GM13977 (cell line): Measurements from ENCODE around the gene CNGB1.

Experiments used
- DNase-seq: peaks from one replicate; pipeline ENCODE4 v3.0.0; 2012; ENCODE audit warnings: low spot score
- CTCF ChIP-seq: IDR thresholded peaks from 2 replicates; pipeline ENCODE4 v1.5.1; 2012; ENCODE audit warnings: mild to moderate bottlenecking, control low read depth; ENCODE audit not compliant: insufficient read depth; ENCODE audit errors: extremely low read depth, missing control alignments
- in situ Hi-C: fragments of 300-500 bp; cut with MboI; formaldehyde crosslinking; loops from one replicate; pipeline ENCODE4 v1.12.0; 2022; ENCODE audit warnings: low sequenced_read_pairs, low pct_unique_long_range_greater_than_20kb, mixed read lengths, inconsistent platforms; ENCODE audit not compliant: unreplicated experiment

The CNGB1 gene

DNA sequence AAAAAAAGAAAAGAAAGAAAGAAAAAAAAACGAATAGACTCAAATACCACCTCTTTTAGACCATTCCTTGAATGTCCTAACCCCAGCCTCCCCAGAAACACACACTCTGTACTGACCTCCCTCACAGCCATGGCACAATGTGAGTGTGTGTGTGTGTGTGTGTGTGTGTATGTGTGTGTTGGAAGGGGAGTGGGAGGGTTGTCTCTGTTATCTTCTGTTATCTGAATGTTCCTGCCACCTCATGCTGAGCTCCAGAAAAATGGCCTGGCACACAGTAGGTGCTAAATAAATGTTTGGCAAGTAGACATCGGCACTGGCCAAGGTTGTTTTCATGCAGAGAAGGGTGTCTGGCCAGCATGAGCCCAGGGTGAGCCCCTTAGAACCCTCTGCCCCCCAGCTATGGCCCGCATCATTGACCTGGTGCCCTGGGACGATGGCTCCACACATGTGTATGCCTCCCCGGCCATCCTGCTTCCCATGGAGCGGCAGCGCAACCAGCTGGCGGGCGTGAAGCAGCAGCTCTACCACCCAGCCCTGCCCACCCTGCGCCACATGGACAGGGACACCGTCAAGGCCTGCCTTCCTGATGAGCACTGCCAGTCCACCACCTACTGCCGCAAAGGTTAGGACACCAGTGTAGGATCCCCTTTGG, 6.6 kb upstream of the CNGB1 start:
- in situ Hi-C loops: no loop called here
- no peak for TF ChIP-seq CTCF
- no peak for DNase-seq

DNA sequence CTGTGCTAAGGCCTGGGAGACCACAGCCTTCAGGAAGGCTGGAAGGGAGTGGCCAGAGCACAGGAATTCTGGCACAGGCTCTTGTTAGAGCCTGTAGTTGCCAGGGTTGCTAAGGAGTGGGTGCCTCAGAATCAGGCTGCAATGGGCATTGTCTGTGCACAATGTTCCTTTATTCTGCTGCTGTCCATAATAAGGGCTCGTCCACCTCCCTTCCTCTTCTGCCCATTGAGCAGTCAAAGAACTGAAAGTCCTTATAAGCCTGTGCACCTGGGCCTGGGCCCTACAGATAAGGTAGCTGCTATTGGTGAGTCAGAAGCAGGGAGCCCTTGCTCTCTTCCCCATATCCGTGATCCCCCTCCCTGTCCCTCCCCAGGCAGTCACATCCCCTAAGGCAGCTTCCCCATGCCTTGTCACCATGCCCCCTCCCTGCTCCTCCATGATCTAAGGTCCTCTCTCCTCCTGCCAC, 5.4 kb upstream of the CNGB1 start:
- DNase-seq: no peak
- no peak for TF ChIP-seq CTCF
- in situ Hi-C loops: no loop called here

DNA sequence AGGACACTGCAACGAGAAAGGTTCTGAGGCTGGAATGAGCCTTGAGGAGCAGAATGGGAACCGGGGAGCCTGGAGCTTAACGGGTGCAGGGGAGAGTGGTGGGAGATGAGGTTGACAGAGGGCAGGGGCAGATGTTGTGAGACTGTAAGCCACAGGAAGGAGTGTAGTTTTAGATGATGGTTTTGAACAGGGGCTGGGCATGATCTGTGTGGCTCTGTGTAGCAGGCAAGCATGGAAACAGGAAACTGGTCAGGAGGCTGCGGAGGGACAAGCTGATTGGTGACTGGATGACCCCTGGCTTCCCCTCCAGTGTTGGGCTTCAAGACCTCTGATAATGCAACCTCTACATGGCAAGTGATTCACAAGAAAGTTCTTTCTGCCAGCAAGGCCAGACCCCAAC, 1.4 kb upstream of the CNGB1 start:
- in situ Hi-C loops: no loop called here
- no peak for TF ChIP-seq CTCF
- no peak for DNase-seq

DNA sequence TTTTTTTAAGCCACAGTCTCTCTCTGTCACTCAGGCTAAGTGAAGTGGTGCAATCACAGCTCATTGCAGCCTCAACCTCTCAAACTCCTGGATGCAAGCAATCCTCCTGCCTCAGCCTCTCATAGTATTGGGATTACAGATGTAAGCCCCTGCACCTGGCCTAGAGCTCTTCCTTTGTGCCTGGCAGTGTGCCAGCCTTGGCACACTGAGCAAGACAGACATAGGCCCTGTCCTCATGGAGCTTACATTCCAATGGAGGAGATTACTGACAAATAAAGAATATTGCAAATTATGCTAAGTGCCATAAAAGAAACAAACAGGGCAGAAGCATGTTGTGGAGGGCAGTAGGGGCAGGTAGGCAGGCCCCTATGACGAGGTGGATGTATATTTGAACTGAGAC, 920 bp upstream of the CNGB1 start:
- in situ Hi-C loops: no loop called here
- TF ChIP-seq CTCF: no peak
- DNase-seq: no peak

GRCh38 chr16:57970319-57970718, 609 bp downstream of the CNGB1 start:
- in situ Hi-C loops: no loop called here
- DNase-seq: no peak
- TF ChIP-seq CTCF: no peak

DNA sequence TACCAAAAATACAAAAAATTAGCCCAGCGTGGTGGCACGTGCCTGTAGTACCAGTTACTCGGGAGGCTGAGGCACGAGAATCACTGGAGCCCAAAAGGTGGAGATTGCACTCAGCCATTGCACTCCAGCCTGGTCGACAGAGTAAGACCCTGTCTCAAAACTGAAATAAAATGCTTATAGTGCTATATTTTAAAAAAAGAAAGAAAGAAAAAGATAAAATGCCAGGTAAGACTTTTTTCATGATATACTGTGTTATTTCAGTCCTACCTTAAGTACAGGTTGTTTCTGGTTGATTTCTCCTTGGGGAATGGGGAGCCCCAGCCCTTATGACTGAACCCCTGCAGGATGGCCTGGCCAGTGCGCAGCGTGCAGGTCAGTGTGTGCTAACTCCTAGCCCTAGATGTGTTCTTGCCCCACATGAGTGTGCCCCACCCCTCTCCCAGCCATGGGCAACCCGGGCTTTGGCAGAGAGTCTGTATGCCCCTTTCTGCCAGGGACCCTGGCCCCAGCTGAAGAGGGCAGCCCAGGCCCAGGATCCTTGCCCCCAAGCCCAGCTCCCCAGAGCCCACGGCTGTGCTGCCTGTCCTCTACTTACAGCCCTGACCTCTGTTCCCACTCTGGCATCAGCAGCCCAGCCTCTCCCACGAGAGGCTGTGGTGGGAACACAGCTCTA, 1.3 kb downstream of the CNGB1 start:
- in situ Hi-C loops: no loop called here
- no peak for DNase-seq
- TF ChIP-seq CTCF: no peak

- in situ Hi-C loops: no loop called here
- DNase-seq: no peak
- no peak for TF ChIP-seq CTCF
Measured at GRCh38 chr16:57967916-57968315, 3.0 kb downstream of the CNGB1 start.
